HG02973 (cell line): ENCODE results near the gene CPB1.

ENCODE experiments used
- ATAC-seq: cut with Tn5 transposase; IDR thresholded peaks from one replicate; pipeline ENCODE4 v1.9.1; 2021; ENCODE audit warnings: moderate library complexity; ENCODE audit not compliant: unreplicated experiment

The CPB1 gene

DNA sequence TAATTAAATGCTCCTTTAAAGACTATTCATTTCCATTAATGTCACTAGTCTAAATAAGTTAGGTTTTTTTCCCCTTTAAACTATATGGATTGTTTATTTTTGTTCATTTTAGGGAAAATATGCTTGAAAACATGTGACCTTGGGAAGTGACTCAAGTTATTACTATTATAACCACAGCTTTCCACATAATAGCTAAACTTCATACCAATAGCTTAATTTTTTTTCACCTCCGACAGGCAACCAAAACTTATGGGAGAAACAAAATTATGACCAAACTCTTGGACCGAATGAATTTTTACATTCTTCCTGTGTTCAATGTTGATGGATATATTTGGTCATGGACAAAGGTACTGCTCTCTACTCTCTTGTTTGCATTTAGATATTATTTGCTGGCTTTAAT is 53.7 kb downstream of the CPB1 start:
- ATAC-seq = no peak

DNA sequence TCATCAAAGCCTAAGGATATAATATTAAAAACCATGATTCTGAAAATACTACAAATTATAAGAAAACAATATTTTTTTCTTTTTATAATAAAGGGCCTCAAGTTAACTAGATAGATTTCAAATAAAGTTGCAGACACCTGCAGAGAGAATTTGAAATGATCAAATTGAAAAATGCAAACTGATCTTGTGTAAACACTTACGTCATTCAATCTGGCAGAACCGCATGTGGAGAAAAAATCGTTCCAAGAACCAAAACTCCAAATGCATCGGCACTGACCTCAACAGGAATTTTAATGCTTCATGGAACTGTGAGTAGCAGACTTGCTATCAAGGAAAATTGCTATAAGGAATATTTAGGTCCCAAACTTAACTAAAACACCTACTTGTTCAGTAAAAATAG is 54.7 kb downstream of the CPB1 start:
- no peak for ATAC-seq

DNA sequence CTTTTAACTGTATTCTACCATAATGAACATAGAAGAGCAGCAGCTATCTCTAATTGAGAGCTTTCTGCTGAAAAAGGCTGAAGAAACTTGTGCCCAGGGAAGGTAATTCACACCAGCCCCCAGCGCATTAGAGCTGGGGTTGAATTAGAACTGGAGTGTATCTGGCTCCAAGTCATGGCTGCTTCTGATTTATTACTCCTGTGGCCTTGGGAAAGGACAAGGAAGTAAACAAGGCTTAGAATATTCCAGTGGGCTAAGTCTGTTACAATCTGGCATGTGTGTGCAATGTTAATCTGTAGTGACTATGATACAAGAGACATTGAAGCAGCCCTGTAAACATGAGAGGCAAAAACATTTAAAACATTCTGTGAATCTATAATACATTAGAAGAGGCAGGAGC is 55.6 kb downstream of the CPB1 start:
- no peak for ATAC-seq

DNA sequence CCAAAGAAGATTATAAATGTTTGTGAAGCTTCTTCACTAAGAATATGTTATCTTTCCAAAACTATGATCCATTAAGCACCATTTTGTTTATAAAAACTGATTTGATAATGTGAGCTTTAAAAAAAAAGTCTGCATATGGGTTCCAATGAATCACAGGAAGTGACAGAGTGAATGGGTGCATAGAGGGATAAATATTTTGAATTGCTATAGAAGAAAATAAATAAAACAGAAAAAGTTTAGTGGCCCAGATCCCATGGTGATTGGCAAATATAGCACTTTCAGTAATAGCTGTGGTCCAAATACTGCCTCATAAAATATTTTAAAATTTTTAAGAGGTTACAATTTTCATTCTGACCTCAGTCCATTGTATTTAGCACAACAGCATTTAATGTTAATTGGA is 56.6 kb downstream of the CPB1 start:
- no peak for ATAC-seq

DNA sequence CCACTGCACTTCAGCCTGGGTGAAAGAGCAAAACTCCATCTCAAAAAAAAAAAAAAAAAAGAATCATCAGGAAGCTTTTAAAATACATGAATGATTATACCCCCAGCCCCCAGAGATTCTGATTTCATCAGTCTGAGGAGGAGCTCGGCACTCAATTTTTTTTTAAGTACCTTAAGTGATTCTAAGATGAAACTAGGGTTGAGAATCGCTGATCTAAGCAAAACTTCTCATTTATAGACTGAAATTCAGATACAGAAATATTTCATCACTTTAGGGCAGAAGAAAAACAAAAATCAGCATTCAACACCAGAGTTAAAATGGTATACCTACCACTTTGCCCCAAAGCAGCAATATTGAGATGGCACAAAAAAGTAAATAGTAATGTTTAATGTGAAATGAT is 62.2 kb downstream of the CPB1 start:
- ATAC-seq = no peak

DNA sequence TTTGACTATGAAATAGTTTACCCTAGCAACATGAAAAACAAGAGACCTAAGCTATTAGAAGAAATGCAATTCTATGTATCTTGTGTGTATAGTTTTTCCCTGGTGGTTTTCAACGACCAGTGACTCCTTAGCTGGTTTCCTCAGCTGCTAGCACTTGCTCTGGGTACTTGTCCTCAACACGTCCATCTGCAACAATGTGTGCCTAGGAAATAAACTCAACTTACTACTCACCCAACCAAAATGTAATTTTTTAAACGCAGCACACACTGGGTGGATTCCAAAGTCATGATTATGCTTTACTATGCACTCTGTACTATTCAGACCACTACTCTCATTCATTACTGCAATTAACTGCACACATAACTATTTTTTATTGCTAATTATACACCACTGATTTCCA is 68.5 kb downstream of the CPB1 start:
- ATAC-seq = no peak

DNA sequence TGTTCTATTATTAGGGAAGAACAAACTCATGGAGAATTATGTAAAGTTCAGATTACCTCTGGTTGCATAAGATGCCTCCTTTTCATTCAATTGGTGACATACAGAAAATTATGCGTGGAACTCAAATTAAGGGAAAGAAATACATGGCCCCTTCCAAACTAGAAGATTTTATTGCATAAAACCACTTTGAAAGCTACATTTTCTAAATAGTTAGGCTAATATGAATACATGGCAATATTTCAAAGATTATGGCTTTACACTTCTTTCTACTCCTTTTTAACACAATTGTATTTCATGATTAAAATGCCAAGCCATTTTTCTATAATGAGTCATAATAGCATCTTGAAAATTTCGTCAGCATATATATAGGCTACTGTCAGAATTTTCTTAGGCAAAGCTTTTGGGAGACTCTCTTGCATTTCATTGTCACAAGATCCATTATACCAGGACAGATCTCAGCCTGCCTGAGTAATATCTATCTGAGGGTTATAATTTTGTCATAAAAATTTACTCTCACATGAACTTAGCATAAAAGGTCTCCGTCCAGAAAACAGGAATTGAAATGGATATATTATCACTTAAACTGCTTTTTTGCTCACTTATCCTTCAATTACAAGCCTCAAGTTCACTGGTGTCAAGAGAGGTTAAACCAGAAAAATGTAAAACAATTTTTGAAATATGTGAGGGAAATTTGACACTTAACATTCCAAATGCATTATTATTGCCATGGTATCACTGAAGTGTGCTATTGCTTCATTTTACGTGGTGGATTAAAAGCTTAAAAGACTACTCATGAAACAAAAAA is 74.6 kb downstream of the CPB1 start:
- no peak for ATAC-seq

DNA sequence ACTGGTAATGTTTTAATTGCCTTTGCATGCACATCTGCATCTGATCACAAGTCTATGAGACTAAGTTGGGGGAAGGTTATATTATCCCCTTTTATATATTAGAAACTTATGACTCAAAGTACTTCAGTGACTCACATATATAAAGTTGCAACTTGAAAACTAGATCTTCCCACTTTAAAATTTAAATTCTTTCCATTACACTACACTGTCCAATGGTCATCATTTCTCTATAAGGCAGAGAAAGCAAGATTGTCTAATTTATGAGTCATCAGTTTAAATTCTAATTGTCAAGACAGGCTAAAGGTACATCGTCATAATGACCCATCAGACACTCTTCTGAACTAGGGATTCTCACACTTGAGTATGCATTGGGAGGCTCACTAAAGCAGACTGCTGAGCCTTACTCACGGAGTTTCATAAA is 75.4 kb downstream of the CPB1 start:
- ATAC-seq = no peak

DNA sequence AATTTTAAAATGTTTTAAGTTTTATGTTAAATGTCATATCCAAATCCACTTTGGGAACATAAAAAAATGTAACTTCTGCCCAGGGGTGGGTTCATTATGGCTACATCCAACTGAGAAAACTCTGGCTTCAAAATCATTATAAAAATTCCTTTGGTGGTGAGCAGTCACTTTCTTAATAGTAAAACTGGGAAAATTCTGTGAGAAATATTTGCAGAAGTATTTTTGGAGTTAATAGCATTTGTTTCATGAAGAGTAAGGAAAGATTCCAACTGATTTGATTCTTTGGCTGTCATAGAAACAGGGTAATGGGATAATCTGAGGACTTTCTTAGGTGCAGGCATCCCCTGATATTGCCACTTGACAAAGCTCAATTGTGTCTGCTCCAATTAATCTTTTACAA is 76.3 kb downstream of the CPB1 start:
- no peak for ATAC-seq

DNA sequence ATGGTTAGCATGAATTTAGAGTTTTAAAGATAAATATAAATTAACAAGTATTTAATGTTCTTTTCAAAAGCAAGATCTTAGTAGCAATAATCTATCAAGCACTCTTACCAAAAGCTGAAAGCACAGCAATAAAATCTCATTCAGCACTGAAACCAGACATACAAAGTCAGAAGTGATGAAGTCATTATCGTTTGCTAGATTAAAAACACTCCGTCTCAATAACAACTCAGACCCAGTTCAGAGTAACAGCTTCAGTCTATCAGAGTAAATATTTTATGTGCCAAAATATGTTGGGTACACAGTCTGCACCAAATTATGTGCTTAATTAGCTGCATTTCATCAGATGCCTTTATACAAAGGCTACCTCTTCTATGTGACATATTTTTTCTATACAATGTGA is 79.1 kb downstream of the CPB1 start:
- ATAC-seq = no peak
